OCI-LY1 (cell line): ENCODE data around the gene PARD3.

ENCODE experiments used
- H2AFZ ChIP-seq: fragments of 200-600 bp; sonication (generic), shearing (Covaris generic); 2 replicates; pipeline ENCODE4 v1.6.0; 2014; ENCODE audit warnings: antibody characterized with exemption, mild to moderate bottlenecking, low read length
- H3F3A ChIP-seq: fragments of 200-600 bp; sonication (generic), shearing (Covaris generic); 2 replicates; pipeline ENCODE4 v1.6.0; 2014; ENCODE audit warnings: mild to moderate bottlenecking, antibody characterized with exemption, low read length, moderate library complexity; ENCODE audit not compliant: insufficient read depth
- H3K27ac ChIP-seq: fragments of 200-600 bp; sonication (generic); 2 replicates; pipeline ENCODE4 v1.5.1; 2014; ENCODE audit warnings: low read length, mixed run types, mild to moderate bottlenecking, low read depth; ENCODE audit not compliant: poor library complexity, severe bottlenecking
- H3K27me3 ChIP-seq: fragments of 200-600 bp; sonication (generic); 2 replicates; pipeline ENCODE4 v1.6.0; 2014; ENCODE audit warnings: antibody characterized with exemption, mild to moderate bottlenecking, low read length, moderate library complexity; ENCODE audit not compliant: insufficient read depth
- H3K36me3 ChIP-seq: fragments of 200-600 bp; sonication (generic); 2 replicates; pipeline ENCODE4 v1.6.1; 2014; ENCODE audit warnings: mild to moderate bottlenecking, antibody characterized with exemption, low read length, moderate library complexity, mixed read lengths; ENCODE audit not compliant: insufficient read depth
- H3K4me1 ChIP-seq: fragments of 200-600 bp; sonication (generic); 2 replicates; pipeline ENCODE4 v1.5.1; 2014; ENCODE audit warnings: mild to moderate bottlenecking, low read length, moderate library complexity; ENCODE audit not compliant: insufficient read depth, severe bottlenecking
- H3K4me2 ChIP-seq: fragments of 200-600 bp; sonication (generic), shearing (Covaris generic); 2 replicates; pipeline ENCODE4 v1.6.1; 2014; ENCODE audit warnings: low read length
- H3K4me3 ChIP-seq: fragments of 200-600 bp; sonication (generic); 2 replicates; pipeline ENCODE4 v1.5.1; 2014; ENCODE audit warnings: low read length, low read depth, mild to moderate bottlenecking, mixed read lengths; ENCODE audit not compliant: poor library complexity, severe bottlenecking
- H3K79me2 ChIP-seq: fragments of 200-600 bp; shearing (Covaris generic); 2 replicates; pipeline ENCODE4 v1.6.1; 2016; ENCODE audit warnings: mixed run types, low read length, mixed read lengths; ENCODE audit not compliant: insufficient read depth
- H3K9ac ChIP-seq: fragments of 200-600 bp; sonication (generic), shearing (Covaris generic); 2 replicates; pipeline ENCODE4 v1.6.1; 2014; ENCODE audit warnings: mild to moderate bottlenecking, low read length, mixed read lengths
- H3K9me2 ChIP-seq: fragments of 200-600 bp; sonication (generic), shearing (Covaris generic); 2 replicates; pipeline ENCODE4 v1.6.1; 2014; ENCODE audit warnings: low read depth, mild to moderate bottlenecking, low read length, mixed read lengths
- H3K9me3 ChIP-seq: fragments of 200-600 bp; shearing (Covaris generic); 2 replicates; pipeline ENCODE4 v1.6.1; 2014; ENCODE audit warnings: low read length, mixed read lengths
- H4K20me1 ChIP-seq: fragments of 200-600 bp; sonication (generic), shearing (Covaris generic); 2 replicates; pipeline ENCODE4 v1.6.0; 2016; ENCODE audit warnings: mild to moderate bottlenecking, low read length; ENCODE audit not compliant: insufficient read depth
- EZH2 ChIP-seq: fragments of 200-600 bp; sonication (generic), shearing (Covaris generic); IDR thresholded peaks from 2 replicates; pipeline ENCODE4 v1.8.0; 2017; ENCODE audit warnings: borderline replicate concordance, mixed run types, mild to moderate bottlenecking, antibody characterized with exemption, low read length, moderate library complexity, mixed read lengths
- TF ChIP-seq, protein P1 (sequence below): fragments of 200-600 bp; sonication (generic), shearing (Covaris generic); IDR thresholded peaks from 2 replicates; pipeline ENCODE4 v1.5.1; 2017; ENCODE audit warnings: mild to moderate bottlenecking, antibody characterized with exemption, low read length, moderate library complexity, mixed read lengths

Gene PARD3

DNA sequence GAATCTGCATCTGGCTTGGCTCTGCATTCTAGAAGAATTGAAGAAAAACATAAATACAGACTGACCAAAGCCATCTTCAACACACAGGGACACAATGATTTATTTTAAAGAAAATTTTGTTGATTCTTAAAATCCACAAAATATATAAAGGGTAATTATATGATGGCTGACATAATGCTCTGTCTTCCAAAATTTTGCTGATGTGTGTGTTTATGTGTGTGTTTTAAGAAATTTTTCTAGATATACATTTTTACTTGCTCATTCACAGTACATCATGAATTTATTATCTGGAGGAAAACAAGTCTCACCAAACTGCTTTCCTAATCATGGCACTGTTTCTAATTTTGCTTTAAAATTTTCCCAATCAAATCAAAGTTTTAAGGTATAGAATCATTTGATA is 442.6 kb downstream of the PARD3 start:
- Histone ChIP-seq H3K4me3 (no peak overlapping the region), H3K9ac (no peak overlapping the region), H3F3A (no peaks in the 10 kb centered on the region), H3K4me2 (no peak overlapping the region), H3K9me3 (no peaks in the 10 kb centered on the region), H3K27me3 (no peaks in the 10 kb centered on the region), H3K79me2 (no peaks in the 10 kb centered on the region), H3K4me1 (no peaks in the 10 kb centered on the region), H2AFZ (no peak overlapping the region), H3K36me3 (no peaks in the 10 kb centered on the region), H4K20me1 (no peaks in the 10 kb centered on the region), H3K27ac (no peak overlapping the region), H3K9me2 (no peaks in the 10 kb centered on the region)
- TF ChIP-seq, protein P1, sequence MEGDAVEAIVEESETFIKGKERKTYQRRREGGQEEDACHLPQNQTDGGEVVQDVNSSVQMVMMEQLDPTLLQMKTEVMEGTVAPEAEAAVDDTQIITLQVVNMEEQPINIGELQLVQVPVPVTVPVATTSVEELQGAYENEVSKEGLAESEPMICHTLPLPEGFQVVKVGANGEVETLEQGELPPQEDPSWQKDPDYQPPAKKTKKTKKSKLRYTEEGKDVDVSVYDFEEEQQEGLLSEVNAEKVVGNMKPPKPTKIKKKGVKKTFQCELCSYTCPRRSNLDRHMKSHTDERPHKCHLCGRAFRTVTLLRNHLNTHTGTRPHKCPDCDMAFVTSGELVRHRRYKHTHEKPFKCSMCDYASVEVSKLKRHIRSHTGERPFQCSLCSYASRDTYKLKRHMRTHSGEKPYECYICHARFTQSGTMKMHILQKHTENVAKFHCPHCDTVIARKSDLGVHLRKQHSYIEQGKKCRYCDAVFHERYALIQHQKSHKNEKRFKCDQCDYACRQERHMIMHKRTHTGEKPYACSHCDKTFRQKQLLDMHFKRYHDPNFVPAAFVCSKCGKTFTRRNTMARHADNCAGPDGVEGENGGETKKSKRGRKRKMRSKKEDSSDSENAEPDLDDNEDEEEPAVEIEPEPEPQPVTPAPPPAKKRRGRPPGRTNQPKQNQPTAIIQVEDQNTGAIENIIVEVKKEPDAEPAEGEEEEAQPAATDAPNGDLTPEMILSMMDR = no peak
- TF ChIP-seq EZH2 = no peak

GRCh38 chr10:34370126-34370525 is 445.0 kb downstream of the PARD3 start:
- TF ChIP-seq, protein P1 = no peak
- no peak for TF ChIP-seq EZH2

DNA sequence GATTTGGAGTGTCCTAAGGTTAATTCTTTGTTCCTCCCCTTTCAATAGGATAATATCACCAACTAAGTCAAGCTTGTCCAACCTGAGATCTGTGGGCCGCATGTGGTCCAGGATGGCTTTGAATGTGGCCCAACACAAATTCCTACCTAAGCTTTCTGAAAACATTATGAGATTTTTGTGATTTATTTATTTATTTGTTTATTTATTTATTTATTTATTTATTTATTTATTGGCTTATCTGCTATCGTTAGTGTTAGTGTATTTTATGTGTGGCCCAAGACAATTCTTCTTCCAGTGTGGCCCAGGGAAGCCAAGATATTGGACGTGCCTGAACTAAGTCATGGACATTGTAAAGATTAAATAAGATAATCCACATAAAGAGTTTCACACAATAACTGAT is 446.0 kb downstream of the PARD3 start:
- TF ChIP-seq, protein P1 = no peak
- TF ChIP-seq EZH2 = no peak

More at GRCh38 chr10:34370126-34370525, 445.0 kb downstream of the PARD3 start:
- Histone ChIP-seq H3K36me3 (no peaks in the 10 kb centered on the region), H3K9ac (no peak overlapping the region), H3K27me3 (no peaks in the 10 kb centered on the region), H3K4me2 (no peak overlapping the region), H3K9me2 (no peaks in the 10 kb centered on the region), H3K4me3 (no peak overlapping the region), H2AFZ (no peak overlapping the region), H3K27ac (no peak overlapping the region), H3K79me2 (no peaks in the 10 kb centered on the region), H3F3A (no peaks in the 10 kb centered on the region), H3K9me3 (no peaks in the 10 kb centered on the region), H4K20me1 (no peaks in the 10 kb centered on the region), H3K4me1 (no peaks in the 10 kb centered on the region)

More for the DNA sequence above, 446.0 kb downstream of the PARD3 start:
- Histone ChIP-seq H3F3A (no peaks in the 10 kb centered on the region), H3K9me2 (no peaks in the 10 kb centered on the region), H3K4me1 (no peaks in the 10 kb centered on the region), H3K4me3 (no peak overlapping the region), H4K20me1 (no peaks in the 10 kb centered on the region), H3K79me2 (no peaks in the 10 kb centered on the region), H3K4me2 (no peak overlapping the region), H2AFZ (no peak overlapping the region), H3K9me3 (no peaks in the 10 kb centered on the region), H3K9ac (no peak overlapping the region), H3K27me3 (no peaks in the 10 kb centered on the region), H3K36me3 (no peaks in the 10 kb centered on the region), H3K27ac (no peak overlapping the region)
